ENCODE data around the gene FAXDC2.

GRCh38 chr5:154893381-154893780 is 43.0 kb upstream of the FAXDC2 start:
- TF ChIP-seq POLR2A (IDR thresholded peaks at IDR 0.05; ENCODE audit: low read depth, low read length) (no peak), POLR2AphosphoS5 (IDR thresholded peaks at IDR 0.05; ENCODE audit: low read depth, low read length) (no peak), TAF1 (IDR thresholded peaks at IDR 0.05; ENCODE audit: low read depth, low read length) (no peak), PAX5 (IDR thresholded peaks at IDR 0.05; ENCODE audit: insufficient read depth, low read length, severe bottlenecking) (no peak), SPI1 (IDR thresholded peaks at IDR 0.05; ENCODE audit: low read depth, low read length) (no peak)
